HG02970 (cell line): ENCODE results near the gene TEDDM1.
"Not testable (repeated sequence)": the region's sequence is repeated elsewhere in the genome, so short reads cannot be mapped to it uniquely, and the experiment has no call there.

ENCODE experiments used
- ATAC-seq: cut with Tn5 transposase; IDR thresholded peaks from one replicate; pipeline ENCODE4 v1.9.1; 2021; ENCODE audit warnings: mild to moderate bottlenecking, moderate library complexity, moderate number of reproducible peaks; ENCODE audit not compliant: unreplicated experiment, low FRiP score

Gene TEDDM1

DNA sequence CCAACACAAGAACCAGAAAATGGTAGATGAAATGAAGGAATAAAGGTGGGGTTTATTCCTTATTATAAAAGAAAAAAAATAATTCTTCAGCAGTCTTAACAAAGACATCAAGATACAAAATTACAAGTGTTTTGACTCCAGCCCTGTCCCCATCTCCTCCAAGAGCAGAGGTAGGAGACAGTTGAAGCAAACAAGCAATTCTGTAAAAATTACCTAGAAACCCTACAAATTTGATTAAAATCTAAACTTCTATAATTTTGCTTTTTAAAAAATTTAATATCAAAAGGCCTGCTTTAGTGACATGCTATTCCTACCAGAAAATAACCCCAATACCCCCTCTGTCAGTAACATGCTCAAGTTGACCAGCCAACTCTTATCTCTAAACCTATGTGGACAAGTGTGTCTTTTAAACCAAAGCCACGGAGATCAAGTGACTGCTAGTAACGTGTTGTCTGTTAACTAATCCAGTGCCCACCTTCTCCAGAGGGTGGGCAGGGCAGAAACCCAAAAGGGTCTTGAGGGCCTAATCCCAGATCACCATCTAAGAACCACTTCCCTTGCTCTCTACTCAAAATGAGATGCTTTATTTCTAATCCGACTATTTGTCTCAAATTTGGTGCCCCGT lies 17.3 kb downstream of the TEDDM1 start:
- no peak for ATAC-seq

DNA sequence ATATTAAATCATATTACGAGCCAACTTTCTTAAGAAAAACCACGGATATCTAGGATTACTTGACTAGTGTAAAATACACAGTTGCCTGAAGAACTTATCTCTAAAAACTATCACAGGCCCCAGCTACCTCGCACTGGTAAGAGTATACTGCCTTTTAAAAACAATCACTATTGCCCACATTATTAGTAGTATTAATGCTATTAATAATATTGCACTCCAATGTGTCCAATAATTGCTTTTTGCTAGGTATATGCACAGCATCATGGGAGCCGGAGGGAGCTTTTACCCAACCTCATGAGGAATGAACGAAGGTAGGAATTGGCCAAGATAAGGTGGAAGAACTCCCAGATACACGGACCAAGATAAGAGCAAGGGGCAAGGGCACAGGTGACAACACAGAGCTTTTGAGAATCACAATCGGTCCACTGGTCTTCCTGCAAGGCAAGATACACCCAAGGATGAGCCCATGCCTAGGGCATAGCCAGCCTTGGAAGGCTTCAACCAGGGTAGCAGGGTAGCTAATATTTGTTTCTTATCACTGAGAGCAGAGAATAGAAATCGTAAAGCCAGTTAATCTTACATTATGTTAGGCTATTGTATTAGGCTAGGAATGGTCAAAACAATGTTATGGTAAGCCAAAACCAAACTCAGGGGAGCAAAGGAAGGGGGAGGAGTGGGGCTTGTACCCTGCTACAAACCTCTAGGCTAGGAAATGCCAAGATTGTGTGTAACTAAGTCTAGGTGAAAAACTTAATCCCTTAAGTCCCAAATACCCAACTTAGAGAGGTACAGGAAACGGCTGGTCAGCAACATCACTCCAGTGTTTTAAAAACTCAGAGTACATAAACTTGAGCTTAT lies 18.3 kb downstream of the TEDDM1 start:
- no peak for ATAC-seq

- ATAC-seq = no peak
These were observed 20.3 kb downstream of the TEDDM1 start for GRCh38 chr1:182380199-182380598.

GRCh38 chr1:182379781-182380180 lies 20.7 kb downstream of the TEDDM1 start:
- not testable (repeated sequence) for ATAC-seq

DNA sequence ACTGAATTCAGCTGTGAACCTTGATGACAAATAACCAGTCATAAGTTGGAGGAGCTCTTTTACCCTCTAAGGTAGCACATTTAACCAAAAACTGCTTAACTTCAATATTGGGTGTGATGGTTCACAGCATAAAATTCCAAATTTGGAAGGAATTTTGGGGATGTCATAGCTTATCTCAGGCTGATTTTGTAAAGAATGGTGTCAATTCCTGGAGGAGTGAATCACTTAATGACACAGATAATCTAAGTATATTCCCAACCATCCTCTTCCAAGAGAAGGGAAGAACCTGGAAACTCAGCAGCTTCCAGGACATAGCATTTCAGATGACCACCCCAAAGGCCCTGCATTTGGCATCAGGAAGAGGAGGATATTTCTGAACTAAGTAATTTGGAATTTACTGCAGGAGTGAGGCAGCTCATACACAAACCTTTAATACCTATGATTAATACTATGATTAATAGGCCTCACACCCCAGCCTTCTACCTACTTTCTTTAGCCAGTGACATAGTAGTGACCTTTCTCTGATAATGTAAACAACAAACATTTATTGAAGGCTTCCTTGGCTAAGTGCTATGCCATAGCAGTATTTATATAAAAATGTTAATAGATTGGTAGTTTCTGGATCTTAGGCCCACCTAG lies 23.4 kb downstream of the TEDDM1 start:
- no peak for ATAC-seq

DNA sequence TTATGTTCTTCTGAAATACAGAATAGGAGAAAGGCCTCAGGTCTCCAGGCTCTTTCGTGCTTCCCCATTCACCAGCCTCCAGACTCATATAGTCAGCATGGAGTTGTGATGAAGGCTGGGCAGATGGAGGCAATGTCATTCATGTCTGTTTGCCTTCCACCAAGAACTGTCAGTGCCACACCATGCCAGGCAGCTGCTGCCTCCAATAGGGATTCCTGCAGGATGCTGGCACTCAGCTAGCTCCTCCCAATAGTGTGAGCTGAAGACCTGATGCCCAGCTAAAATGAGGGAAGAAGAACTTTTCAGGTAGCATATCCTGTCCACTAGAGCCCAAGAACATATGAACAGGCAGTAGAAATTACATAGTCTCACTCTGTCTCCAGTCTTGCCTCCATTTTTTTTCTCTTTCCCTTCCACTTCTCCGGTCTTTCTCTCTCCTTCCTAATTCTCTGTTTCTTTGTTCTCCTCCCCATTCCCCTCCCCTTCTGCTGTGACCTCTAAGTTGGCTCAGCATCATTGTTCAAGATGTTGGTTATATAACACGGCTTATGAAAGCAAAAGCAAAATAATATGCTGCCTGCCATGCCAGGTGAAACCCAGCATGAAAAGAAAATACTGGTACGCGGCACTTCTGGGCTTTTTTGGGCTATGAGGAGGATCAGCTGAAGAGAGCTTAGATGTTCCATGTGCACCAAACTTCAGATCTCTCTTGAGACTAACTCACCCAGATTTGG lies 26.2 kb downstream of the TEDDM1 start:
- no peak for ATAC-seq

DNA sequence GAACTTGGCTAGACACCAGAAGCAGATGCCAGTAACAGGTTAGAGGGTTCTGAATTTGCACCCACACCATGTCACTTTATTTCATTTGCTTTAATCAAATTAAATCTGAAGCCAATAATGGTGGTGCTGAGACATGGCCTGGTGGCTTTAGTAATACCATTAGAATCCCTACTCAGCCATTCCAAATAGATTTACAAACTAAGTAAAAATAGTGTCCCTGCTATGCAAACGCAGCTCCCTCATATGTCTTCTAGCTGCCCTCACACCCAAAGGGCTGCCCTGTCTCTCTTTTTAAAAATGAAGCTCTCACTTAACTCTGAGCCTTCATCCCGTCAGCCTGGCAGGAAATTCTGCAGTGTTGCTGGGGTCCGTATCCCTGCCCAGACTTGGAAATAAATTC lies 29.9 kb downstream of the TEDDM1 start:
- no peak for ATAC-seq

GRCh38 chr1:182368903-182369302 lies 31.6 kb downstream of the TEDDM1 start:
- ATAC-seq = no peak

DNA sequence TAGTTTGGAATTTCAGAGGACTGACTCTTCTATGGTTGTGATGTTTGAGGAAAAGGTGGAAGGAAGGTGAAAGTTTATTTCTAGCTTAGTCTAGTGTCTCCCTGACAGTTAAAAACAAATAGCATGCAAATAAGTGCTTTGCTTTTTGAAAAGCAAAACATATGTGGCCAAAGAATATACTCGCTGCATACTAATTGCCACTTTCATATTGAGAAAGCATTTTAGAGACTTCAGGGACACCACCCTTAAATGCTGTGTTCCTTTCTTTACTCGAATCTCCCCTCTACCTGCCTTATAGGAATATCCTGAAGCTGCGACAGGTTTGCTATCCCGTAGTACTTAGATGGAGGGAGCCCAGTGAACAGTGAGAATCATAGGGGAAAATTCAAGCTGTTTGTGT lies 32.1 kb downstream of the TEDDM1 start:
- ATAC-seq = no peak

- ATAC-seq = no peak
These were observed 32.5 kb downstream of the TEDDM1 start for GRCh38 chr1:182367926-182368325.

DNA sequence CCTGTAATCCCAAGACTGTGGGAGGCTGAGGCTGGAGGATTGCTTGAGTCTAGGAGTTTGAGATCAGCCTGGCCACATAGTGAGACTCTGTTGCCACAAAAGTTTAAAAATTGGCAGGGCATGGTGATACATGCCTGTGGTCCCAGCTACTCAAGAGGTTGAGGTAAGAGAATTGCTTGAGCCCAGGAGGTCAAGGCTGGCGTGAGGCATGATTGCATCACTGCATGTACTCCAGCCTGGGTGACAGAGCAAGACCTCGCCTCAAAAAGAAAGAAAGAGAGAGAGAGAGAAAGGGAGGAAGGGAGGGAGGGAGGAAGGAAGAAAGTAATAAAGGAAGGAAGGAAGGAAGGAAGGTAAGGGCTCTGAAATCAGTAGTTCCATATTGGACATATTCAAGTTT lies 33.9 kb downstream of the TEDDM1 start:
- no peak for ATAC-seq

DNA sequence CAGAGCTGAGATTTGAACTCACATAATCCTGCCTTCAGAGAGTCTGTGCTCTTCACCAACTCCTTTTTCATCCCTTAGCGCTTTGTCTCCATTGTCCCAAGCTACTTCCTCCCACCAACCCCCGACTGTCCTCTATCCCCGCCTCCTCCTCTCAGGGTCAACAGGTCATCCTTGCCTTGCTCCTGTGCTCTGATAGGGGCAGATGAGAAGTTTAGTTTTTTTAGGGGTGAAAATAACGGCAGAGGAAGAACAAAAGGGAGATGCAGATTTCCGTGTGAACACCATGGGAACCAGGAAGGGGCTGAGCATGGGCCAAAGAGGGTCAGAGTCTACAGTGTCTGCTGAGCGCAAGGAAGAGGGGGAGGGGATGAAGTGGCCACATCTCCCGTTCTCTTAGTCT lies 40.8 kb downstream of the TEDDM1 start:
- ATAC-seq = no peak

GRCh38 chr1:182357913-182358312 lies 42.6 kb downstream of the TEDDM1 start:
- ATAC-seq = no peak

- ATAC-seq = no peak
These were observed 43.3 kb downstream of the TEDDM1 start for GRCh38 chr1:182357171-182357570.

DNA sequence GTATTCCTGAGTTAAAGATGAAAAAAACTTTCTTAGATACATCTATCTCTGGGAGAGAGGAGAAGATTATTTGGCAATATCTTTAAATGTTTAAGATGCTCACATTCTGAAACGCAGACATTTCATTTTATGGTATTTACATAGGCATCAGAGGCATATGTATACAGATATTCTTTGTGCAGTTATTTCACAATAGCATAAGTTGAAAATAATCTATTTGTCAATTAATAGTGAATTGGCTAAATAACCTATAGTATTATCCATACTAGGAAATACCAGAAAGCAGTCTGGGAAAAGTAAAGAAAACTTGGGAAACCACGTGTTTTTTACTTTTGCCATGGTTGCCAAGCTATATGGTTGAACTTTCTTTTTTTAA lies 44.8 kb downstream of the TEDDM1 start:
- ATAC-seq = no peak

DNA sequence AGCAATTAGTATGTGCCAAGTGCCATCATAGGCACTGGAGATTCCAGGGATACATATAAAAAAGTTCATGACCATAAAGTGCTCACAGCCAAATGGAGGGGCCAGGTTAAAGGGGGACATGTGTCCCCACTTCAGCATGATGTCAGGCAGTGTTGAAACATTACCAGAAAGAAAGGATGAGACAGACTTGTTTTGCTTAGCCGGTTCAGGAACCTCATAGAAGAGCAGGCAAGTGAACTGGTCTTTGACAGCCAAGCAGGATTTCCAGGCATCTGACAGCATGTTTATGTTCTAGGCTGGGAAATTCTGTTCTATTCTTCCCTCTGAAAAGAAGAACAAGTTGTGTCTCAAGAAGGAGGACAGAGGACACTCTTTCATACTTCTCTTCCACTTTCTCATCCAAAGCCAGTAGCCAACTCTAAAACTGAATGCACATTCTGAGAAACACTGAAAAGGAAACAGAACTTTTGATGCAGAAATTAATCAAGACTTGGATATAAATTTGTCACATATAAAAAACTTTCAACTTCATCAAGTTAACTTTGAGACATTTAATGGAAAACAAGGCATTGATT lies 48.6 kb downstream of the TEDDM1 start:
- no peak for ATAC-seq

- no peak for ATAC-seq
These were observed 49.6 kb downstream of the TEDDM1 start for GRCh38 chr1:182350839-182351238.

- no peak for ATAC-seq
These were observed 51.3 kb downstream of the TEDDM1 start for GRCh38 chr1:182348961-182349747.
